GM12878 (cell line): ENCODE results near the gene ARFGAP3. TPM values are rescaled to one million over a fixed set of nuclear protein-coding genes. Genes with fewer than 3 reads are reported as not detected.

Experiments used
- BACH1 ChIP-seq: fragments of 450-650 bp; IDR thresholded peaks from 2 replicates; pipeline ENCODE4 v1.6.1; 2017; ENCODE audit warnings: mild to moderate bottlenecking, borderline replicate concordance
- CHD1 ChIP-seq: IDR thresholded peaks from 2 replicates; pipeline ENCODE4 v1.6.1; 2012; ENCODE audit warnings: low read depth, low read length, improper control_type of control experiment
- CTCF ChIP-seq, 3 experiments: IDR thresholded peaks in 2 of 3; conservative IDR thresholded peaks in 1 of 3; 2 replicates each; pipeline ENCODE4 v1.5.1; 2011; ENCODE audit warnings: low read depth in 3 of 3, low read length in 3 of 3, mild to moderate bottlenecking in 3 of 3, control low read depth in 2 of 3, moderate library complexity in 2 of 3, inconsistent platforms in 1 of 3, mixed read lengths in 1 of 3; ENCODE audit not compliant: control insufficient read depth in 2 of 3, insufficient read depth in 1 of 3; ENCODE audit errors: extremely low read depth in 1 of 3
- ETV6 ChIP-seq, 2 experiments: fragments of 450-650 bp in 1 of 2; IDR thresholded peaks in 1 of 2; conservative IDR thresholded peaks in 1 of 2; 2 replicates each; pipeline ENCODE4 v1.6.1; 2014; ENCODE audit warnings: antibody characterized with exemption in 1 of 2, borderline replicate concordance in 1 of 2, low read depth in 1 of 2, mild to moderate bottlenecking in 1 of 2, moderate library complexity in 1 of 2
- FOS ChIP-seq: IDR thresholded peaks from 3 replicates; pipeline ENCODE4 v1.6.1; 2011; ENCODE audit warnings: borderline replicate concordance; ENCODE audit not compliant: insufficient read length; ENCODE audit errors: extremely low read depth
- GABPA ChIP-seq: IDR thresholded peaks from 2 replicates; pipeline ENCODE4 v1.6.1; 2014; ENCODE audit warnings: antibody characterized with exemption, low read depth, mild to moderate bottlenecking, inconsistent platforms
- HDGF ChIP-seq: fragments of 450-650 bp; IDR thresholded peaks from 2 replicates; pipeline ENCODE4 v1.6.1; 2016; ENCODE audit warnings: antibody characterized with exemption
- IKZF2 ChIP-seq, 2 experiments: fragments of 450-650 bp; IDR thresholded peaks; 2 replicates each; pipeline ENCODE4 v1.6.1; 2017; ENCODE audit warnings: mild to moderate bottlenecking in 2 of 2, moderate library complexity in 2 of 2
- IRF4 ChIP-seq: IDR thresholded peaks from 2 replicates; pipeline ENCODE4 v1.6.1; 2011; ENCODE audit warnings: low read depth, low read length
- MAX ChIP-seq: IDR thresholded peaks from 2 replicates; pipeline ENCODE4 v1.6.1; 2012; ENCODE audit warnings: low read depth, low read length, improper control_type of control experiment
- MEF2A ChIP-seq: IDR thresholded peaks from 2 replicates; pipeline ENCODE4 v1.6.1; 2011; ENCODE audit warnings: low read depth, mild to moderate bottlenecking, low read length, moderate library complexity; ENCODE audit not compliant: insufficient read depth
- NKRF ChIP-seq: fragments of 450-650 bp; conservative IDR thresholded peaks from 2 replicates; pipeline ENCODE4 v1.6.1; 2017; ENCODE audit warnings: mild to moderate bottlenecking, moderate library complexity
- NRF1 ChIP-seq: conservative IDR thresholded peaks from 2 replicates; pipeline ENCODE4 v1.6.1; 2011; ENCODE audit warnings: mild to moderate bottlenecking, low read depth, low read length, improper control_type of control experiment
- SKIL ChIP-seq: fragments of 450-650 bp; IDR thresholded peaks from 2 replicates; pipeline ENCODE4 v1.6.1; 2017; ENCODE audit warnings: mild to moderate bottlenecking, low read depth, inconsistent platforms; ENCODE audit not compliant: poor library complexity, severe bottlenecking
- WRNIP1 ChIP-seq: IDR thresholded peaks from 2 replicates; pipeline ENCODE4 v1.6.1; 2011; ENCODE audit warnings: low read depth, low read length, improper control_type of control experiment, borderline replicate concordance
- YBX1 ChIP-seq: fragments of 450-650 bp; IDR thresholded peaks from 2 replicates; pipeline ENCODE4 v1.6.1; 2016; ENCODE audit warnings: antibody characterized with exemption
- YY1 ChIP-seq: IDR thresholded peaks from 2 replicates; pipeline ENCODE4 v1.6.1; 2011; ENCODE audit warnings: low read depth, mild to moderate bottlenecking, low read length
- ZNF207 ChIP-seq: fragments of 450-650 bp; IDR thresholded peaks from 2 replicates; pipeline ENCODE4 v1.6.1; 2014; ENCODE audit warnings: antibody characterized with exemption, mild to moderate bottlenecking, borderline replicate concordance
- ZNF622 ChIP-seq: fragments of 450-650 bp; IDR thresholded peaks from 2 replicates; pipeline ENCODE4 v1.6.1; 2017; ENCODE audit warnings: mild to moderate bottlenecking, inconsistent platforms
- ZZZ3 ChIP-seq: IDR thresholded peaks from 2 replicates; pipeline ENCODE4 v1.6.1; 2011; ENCODE audit warnings: low read depth; ENCODE audit not compliant: control insufficient read depth, insufficient read length
- polyA plus RNA-seq, 11 experiments: library from polyadenylated mRNA; depleted of rRNA in 4 of 11; unstranded in 6 of 11; stranded (reverse) in 5 of 11; fragments of >200 nt; fragmentation: Nextera tagmentation in 4 of 11; fragmentation: Illumina TruSeq in 1 of 11; extraction: Ambion mirVana in 4 of 11; extraction: Trizol in 1 of 11; gene quantifications; 1 replicate in 1 of 11; 2 replicates in 10 of 11; pipeline versions ENCODE4 v1.2.1 to v1.2.3, GENCODE V29; 2011 to 2016; ENCODE audit warnings: inconsistent platforms in 2 of 11, missing spikeins in 2 of 11, low read depth in 1 of 11
- total RNA-seq, 4 experiments: library from RNA; depleted of rRNA in 3 of 4; stranded (reverse); fragments of >200 nt in 3 of 4; fragmentation: Illumina TruSeq in 1 of 4; extraction: Trizol in 1 of 4; gene quantifications; 2 replicates each; pipeline versions ENCODE4 v1.2.1 to v1.2.3, GENCODE V29; 2013 to 2021
- TF ChIP-seq, protein P1 (sequence below): fragments of 450-650 bp; formaldehyde crosslinking; IDR thresholded peaks from 2 replicates; pipeline ENCODE4 v1.4.0; 2020; ENCODE audit warnings: mild to moderate bottlenecking, moderate library complexity

The ARFGAP3 gene
- total and polyA plus RNA-seq, 10 of the 15 experiments (the other 5 are each of a cell fraction or from before 2014, with no cell fraction given) = 29.7 to 50.8 (median 39.5) TPM

GRCh38 chr22:42889304-42889703, 32.2 kb upstream of the ARFGAP3 start (continued):
- TF ChIP-seq IRF4 (peak; percentile 93), WRNIP1 (no peak), CHD1 (no peak), YY1 (0 out of 2 replicates have a peak, but pooled peaks have one; percentile 37), MAX (no peak), IKZF2 (IDR thresholded peaks at IDR 0.05) (peak; percentile 100), NKRF (no peak), ZNF207 (no peak), SKIL (peak; percentile 84), BACH1 (no peak; the same call in 1 of the 2 replicates), HDGF (no peak), ZZZ3 (no peak), GABPA (no peak; the same call in none of the 2 replicates), ZNF622 (no peak), YBX1 (peak; percentile 50; the same call in 1 of the 2 replicates), MEF2A (peak; percentile 78), ETV6 (conservative IDR thresholded peaks at IDR 0.05 in 1 of 2, IDR thresholded peaks at IDR 0.05 in 1 of 2; ENCODE audit: borderline replicate concordance in 1 of 2, low read depth in 1 of 2) (peak in 1 of 2 experiments; percentile 95; a peak in 2 of 4 replicates), CTCF (IDR thresholded peaks at IDR 0.05 in 2 of 3, conservative IDR thresholded peaks at IDR 0.05 in 1 of 3; ENCODE audit: control insufficient read depth in 2 of 3, extremely low read depth in 1 of 3, insufficient read depth in 1 of 3, low read depth in 3 of 3, low read length in 3 of 3) (no peak), FOS (no peak), NRF1 (no peak)
- TF ChIP-seq, protein P1, sequence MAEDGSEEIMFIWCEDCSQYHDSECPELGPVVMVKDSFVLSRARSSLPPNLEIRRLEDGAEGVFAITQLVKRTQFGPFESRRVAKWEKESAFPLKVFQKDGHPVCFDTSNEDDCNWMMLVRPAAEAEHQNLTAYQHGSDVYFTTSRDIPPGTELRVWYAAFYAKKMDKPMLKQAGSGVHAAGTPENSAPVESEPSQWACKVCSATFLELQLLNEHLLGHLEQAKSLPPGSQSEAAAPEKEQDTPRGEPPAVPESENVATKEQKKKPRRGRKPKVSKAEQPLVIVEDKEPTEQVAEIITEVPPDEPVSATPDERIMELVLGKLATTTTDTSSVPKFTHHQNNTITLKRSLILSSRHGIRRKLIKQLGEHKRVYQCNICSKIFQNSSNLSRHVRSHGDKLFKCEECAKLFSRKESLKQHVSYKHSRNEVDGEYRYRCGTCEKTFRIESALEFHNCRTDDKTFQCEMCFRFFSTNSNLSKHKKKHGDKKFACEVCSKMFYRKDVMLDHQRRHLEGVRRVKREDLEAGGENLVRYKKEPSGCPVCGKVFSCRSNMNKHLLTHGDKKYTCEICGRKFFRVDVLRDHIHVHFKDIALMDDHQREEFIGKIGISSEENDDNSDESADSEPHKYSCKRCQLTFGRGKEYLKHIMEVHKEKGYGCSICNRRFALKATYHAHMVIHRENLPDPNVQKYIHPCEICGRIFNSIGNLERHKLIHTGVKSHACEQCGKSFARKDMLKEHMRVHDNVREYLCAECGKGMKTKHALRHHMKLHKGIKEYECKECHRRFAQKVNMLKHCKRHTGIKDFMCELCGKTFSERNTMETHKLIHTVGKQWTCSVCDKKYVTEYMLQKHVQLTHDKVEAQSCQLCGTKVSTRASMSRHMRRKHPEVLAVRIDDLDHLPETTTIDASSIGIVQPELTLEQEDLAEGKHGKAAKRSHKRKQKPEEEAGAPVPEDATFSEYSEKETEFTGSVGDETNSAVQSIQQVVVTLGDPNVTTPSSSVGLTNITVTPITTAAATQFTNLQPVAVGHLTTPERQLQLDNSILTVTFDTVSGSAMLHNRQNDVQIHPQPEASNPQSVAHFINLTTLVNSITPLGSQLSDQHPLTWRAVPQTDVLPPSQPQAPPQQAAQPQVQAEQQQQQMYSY (CRISPR knock-in tag) = no peak
